ENCODE results near the gene SPG7.
A peak's percentile ranks its signal among the peaks of the same experiment; 100 is the strongest.

Gene SPG7

GRCh38 chr16:89596957-89597649, 88.9 kb downstream of the SPG7 start:
- FAIRE-seq = no peak

GRCh38 chr16:89598199-89598598, 90.0 kb downstream of the SPG7 start:
- FAIRE-seq (no peak), DNase-seq (ENCODE audit: low spot score) (no peak)

More at GRCh38 chr16:89596957-89597649, 88.9 kb downstream of the SPG7 start:
- DNase-seq (ENCODE audit: low spot score) = no peak

- DNase-seq (ENCODE audit: low spot score) (peak; percentile 34), FAIRE-seq (no peak)
These were observed 91.3 kb downstream of the SPG7 start for GRCh38 chr16:89599451-89599858.

- FAIRE-seq = no peak
- DNase-seq (ENCODE audit: low spot score) = no peak
These were observed 91.7 kb downstream of the SPG7 start for GRCh38 chr16:89599902-89600301.

- no peak for DNase-seq (ENCODE audit: low spot score)
- no peak for FAIRE-seq
These were observed 92.2 kb downstream of the SPG7 start for GRCh38 chr16:89600427-89600826.

GRCh38 chr16:89600956-89601355, 92.8 kb downstream of the SPG7 start:
- DNase-seq (ENCODE audit: low spot score) (no peak), FAIRE-seq (no peak)

GRCh38 chr16:89601906-89602272, 93.7 kb downstream of the SPG7 start:
- no peak for FAIRE-seq

GRCh38 chr16:89602273-89602951, 94.2 kb downstream of the SPG7 start:
- FAIRE-seq (peak; percentile 91), DNase-seq (ENCODE audit: low spot score) (peak; percentile 92)

More at GRCh38 chr16:89601906-89602272, 93.7 kb downstream of the SPG7 start:
- DNase-seq (ENCODE audit: low spot score) = no peak

GRCh38 chr16:89602952-89603590, 94.9 kb downstream of the SPG7 start:
- no peak for FAIRE-seq

GRCh38 chr16:89604764-89605163, 96.6 kb downstream of the SPG7 start:
- FAIRE-seq = no peak

More at GRCh38 chr16:89602952-89603590, 94.9 kb downstream of the SPG7 start:
- no peak for DNase-seq (ENCODE audit: low spot score)

GRCh38 chr16:89605186-89605970, 97.2 kb downstream of the SPG7 start:
- no peak for DNase-seq (ENCODE audit: low spot score)
- FAIRE-seq = no peak

More at GRCh38 chr16:89604764-89605163, 96.6 kb downstream of the SPG7 start:
- DNase-seq (ENCODE audit: low spot score) = no peak

- FAIRE-seq (no peak), DNase-seq (ENCODE audit: low spot score) (no peak)
These were observed 97.8 kb downstream of the SPG7 start for GRCh38 chr16:89606006-89606405.

Measured in RCC 7860 (cell line).